Activated naive CD8-positive, alpha-beta T cell treated with anti-CD3 and anti-CD28 coated beads, Interleukin-2, amount 10 ng/mL, durations not matched to agents 7 days and 5 days (primary cell): ENCODE measurements around the gene P3R3URF. TPM values are rescaled to one million over a fixed set of nuclear protein-coding genes. Genes with fewer than 3 reads are reported as not detected.

Source experiments
- ATAC-seq: fragments of 150-1000 bp; cut with Tn5 transposase; one replicate; pipeline ENCODE4 v1.10.0; 2021; ENCODE audit warnings: low read depth, moderate library complexity
- POLR2A ChIA-PET: fragments of 350-600 bp; sonication (Branson Sonifier 250); formaldehyde crosslinking; loops from one replicate; lab custom pipeline; 2021; ENCODE audit warnings: antibody characterized with exemption; lab: Charles Lee
- DNase-seq: peaks from one replicate; pipeline ENCODE4 v3.0.0; 2021
- H3K27ac Mint-ChIP-seq: one replicate; pipeline ENCODE4 v1.8.0; 2022; ENCODE audit warnings: mild to moderate bottlenecking, mixed read lengths
- H3K27me3 Mint-ChIP-seq: one replicate; pipeline ENCODE4 v1.8.0; 2022; ENCODE audit warnings: mild to moderate bottlenecking, moderate library complexity, mixed read lengths
- H3K36me3 Mint-ChIP-seq: one replicate; pipeline ENCODE4 v1.8.0; 2021; ENCODE audit warnings: mild to moderate bottlenecking, mixed read lengths
- H3K4me1 Mint-ChIP-seq: one replicate; pipeline ENCODE4 v1.8.0; 2021; ENCODE audit warnings: mixed read lengths
- H3K4me3 Mint-ChIP-seq: one replicate; pipeline ENCODE4 v1.8.0; 2022; ENCODE audit warnings: mild to moderate bottlenecking, moderate library complexity, mixed read lengths
- H3K9me3 Mint-ChIP-seq: one replicate; pipeline ENCODE4 v1.8.0; 2021; ENCODE audit warnings: mixed read lengths
- total RNA-seq, 2 experiments: library from RNA; stranded (reverse); gene quantifications; one replicate each; pipeline ENCODE4 v1.2.3, GENCODE V29; 2021

Gene P3R3URF
- total RNA-seq, 2 experiments from 2014 or later: not detected

GRCh38 chr1:46153732-46154131 is 22.6 kb downstream of the P3R3URF start:
- no peaks in the 10 kb centered on the region for H3K9me3 Mint-ChIP-seq
- no peaks in the 10 kb centered on the region for H3K4me1 Mint-ChIP-seq
- DNase-seq (no peak), ATAC-seq (no peak)
- no peaks in the 10 kb centered on the region for H3K36me3 Mint-ChIP-seq
- H3K27ac Mint-ChIP-seq: no peak overlapping the region
- H3K27me3 Mint-ChIP-seq: peaks cover 3% of the 10 kb centered on the region
- no peak overlapping the region for H3K4me3 Mint-ChIP-seq
- POLR2A ChIA-PET: no interaction called here

DNA sequence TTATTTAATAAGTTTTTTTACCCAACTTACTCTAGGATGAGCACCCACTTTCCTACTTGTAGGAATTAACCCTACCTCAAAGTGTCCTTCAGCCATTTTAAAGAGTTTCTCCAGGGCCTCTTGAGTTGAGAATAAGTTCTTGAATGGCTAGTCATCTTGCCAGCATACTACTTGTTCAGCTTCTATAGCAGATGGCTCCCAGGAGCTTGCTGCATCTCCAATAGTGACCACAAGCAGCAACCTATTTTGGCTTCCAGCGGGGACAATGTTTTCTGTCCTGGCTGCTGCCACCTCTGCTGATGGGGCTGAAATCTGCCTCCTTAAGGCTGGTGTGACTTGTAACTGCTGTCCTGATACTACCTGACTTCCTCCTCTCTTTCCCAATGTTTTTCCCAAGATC is 23.1 kb downstream of the P3R3URF start:
- Mint-ChIP-seq H3K36me3 (no peaks in the 10 kb centered on the region), H3K27me3 (peaks cover 7% of the 10 kb centered on the region), H3K4me3 (no peak overlapping the region), H3K9me3 (no peaks in the 10 kb centered on the region), H3K27ac (no peak overlapping the region), H3K4me1 (no peaks in the 10 kb centered on the region)
- DNase-seq: no peak
- POLR2A ChIA-PET: no interaction called here
- ATAC-seq: no peak

GRCh38 chr1:46152016-46152415 is 24.3 kb downstream of the P3R3URF start:
- POLR2A ChIA-PET: interaction anchor here (0.5 kb wide), 1 partner anchor 372 kb away, joined by 3 read pairs; no protein-coding TSS in a partner anchor
- no peak for ATAC-seq

GRCh38 chr1:46150085-46150484 is 26.2 kb downstream of the P3R3URF start:
- DNase-seq: no peak

More at GRCh38 chr1:46152016-46152415, 24.3 kb downstream of the P3R3URF start:
- Mint-ChIP-seq H3K9me3 (no peaks in the 10 kb centered on the region), H3K27ac (no peak overlapping the region), H3K27me3 (peaks cover 9% of the 10 kb centered on the region), H3K36me3 (no peaks in the 10 kb centered on the region), H3K4me3 (no peak overlapping the region), H3K4me1 (no peaks in the 10 kb centered on the region)
- DNase-seq: no peak

DNA sequence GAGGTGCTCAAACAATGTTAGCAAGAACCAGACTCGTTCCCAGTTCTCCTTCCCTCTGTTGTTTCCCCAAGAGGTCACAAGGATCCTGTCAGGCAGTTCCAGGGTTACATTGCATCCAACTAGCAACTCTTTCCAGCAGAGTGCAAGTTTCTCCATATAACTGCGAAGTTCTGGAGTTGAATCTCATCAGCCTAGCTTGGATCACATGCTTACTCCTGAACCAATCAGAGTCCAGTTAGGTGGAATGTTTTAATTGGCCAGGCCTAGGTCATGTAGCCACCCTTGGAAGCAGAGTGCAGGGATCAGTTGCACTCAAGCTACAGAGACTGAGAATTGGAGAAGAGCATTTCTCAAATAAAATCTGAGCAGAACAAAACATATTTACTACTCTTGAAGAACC is 28.0 kb downstream of the P3R3URF start:
- Mint-ChIP-seq H3K4me1 (no peaks in the 10 kb centered on the region), H3K36me3 (no peaks in the 10 kb centered on the region), H3K27ac (no peak overlapping the region), H3K9me3 (no peaks in the 10 kb centered on the region), H3K27me3 (peaks cover 14% of the 10 kb centered on the region), H3K4me3 (no peak overlapping the region)
- ATAC-seq: no peak
- POLR2A ChIA-PET: no interaction called here
- no peak for DNase-seq

More at GRCh38 chr1:46150085-46150484, 26.2 kb downstream of the P3R3URF start:
- Mint-ChIP-seq H3K27me3 (peaks cover 12% of the 10 kb centered on the region), H3K4me3 (no peak overlapping the region), H3K36me3 (no peaks in the 10 kb centered on the region), H3K9me3 (no peaks in the 10 kb centered on the region), H3K4me1 (no peaks in the 10 kb centered on the region), H3K27ac (no peak overlapping the region)
- no peak for ATAC-seq
- POLR2A ChIA-PET: no interaction called here

DNA sequence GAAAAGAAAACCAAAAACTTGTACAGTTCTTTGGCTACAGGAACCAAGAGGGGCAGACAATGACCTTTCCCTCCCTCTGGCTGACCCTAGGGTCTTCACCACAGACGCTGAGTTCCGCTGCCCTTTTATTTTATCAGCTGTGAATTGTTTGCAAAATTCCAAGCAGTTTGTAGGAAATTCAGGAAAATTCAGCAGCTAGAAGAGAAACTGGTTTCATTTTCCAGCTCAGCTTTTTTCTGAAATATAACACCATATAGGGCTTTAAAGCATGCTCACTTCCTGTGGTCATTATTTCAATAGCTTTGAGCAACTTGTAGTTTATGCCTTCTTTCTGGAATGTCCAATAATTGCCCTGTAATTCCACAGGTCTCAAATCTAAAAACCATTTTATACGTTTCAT is 38.4 kb downstream of the P3R3URF start:
- Mint-ChIP-seq H3K9me3 (no peaks in the 10 kb centered on the region), H3K36me3 (no peaks in the 10 kb centered on the region), H3K27me3 (peaks cover 42% of the 10 kb centered on the region), H3K4me3 (no peak overlapping the region), H3K4me1 (peaks cover 6% of the 10 kb centered on the region), H3K27ac (no peak overlapping the region)
- POLR2A ChIA-PET: no interaction called here
- ATAC-seq (no peak), DNase-seq (no peak)

DNA sequence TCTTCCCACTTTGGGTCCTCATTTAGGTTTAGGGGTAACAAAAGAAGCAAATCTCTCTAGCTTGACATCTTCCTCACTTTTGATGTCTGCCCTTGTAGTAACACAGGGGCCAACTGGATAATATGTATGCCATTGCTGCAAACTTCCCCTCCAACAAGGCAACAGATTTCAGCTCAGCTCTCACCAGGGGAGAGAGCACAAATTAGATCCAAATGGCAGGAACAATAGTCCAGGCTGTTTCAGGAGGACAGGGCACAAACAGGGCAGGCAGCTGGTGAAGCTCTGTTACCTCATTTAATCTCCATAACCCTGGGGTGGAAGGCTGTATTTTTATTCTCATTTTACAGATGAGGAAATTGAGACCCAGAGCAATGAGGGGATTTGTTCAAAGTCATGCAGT is 39.6 kb downstream of the P3R3URF start:
- ATAC-seq (no peak), DNase-seq (no peak)
- H3K9me3 Mint-ChIP-seq: no peaks in the 10 kb centered on the region
- H3K27me3 Mint-ChIP-seq: peaks cover 47% of the 10 kb centered on the region
- POLR2A ChIA-PET: no interaction called here
- no peaks in the 10 kb centered on the region for H3K36me3 Mint-ChIP-seq
- peaks cover 9% of the 10 kb centered on the region for H3K4me1 Mint-ChIP-seq
- no peak overlapping the region for H3K27ac Mint-ChIP-seq
- no peak overlapping the region for H3K4me3 Mint-ChIP-seq

DNA sequence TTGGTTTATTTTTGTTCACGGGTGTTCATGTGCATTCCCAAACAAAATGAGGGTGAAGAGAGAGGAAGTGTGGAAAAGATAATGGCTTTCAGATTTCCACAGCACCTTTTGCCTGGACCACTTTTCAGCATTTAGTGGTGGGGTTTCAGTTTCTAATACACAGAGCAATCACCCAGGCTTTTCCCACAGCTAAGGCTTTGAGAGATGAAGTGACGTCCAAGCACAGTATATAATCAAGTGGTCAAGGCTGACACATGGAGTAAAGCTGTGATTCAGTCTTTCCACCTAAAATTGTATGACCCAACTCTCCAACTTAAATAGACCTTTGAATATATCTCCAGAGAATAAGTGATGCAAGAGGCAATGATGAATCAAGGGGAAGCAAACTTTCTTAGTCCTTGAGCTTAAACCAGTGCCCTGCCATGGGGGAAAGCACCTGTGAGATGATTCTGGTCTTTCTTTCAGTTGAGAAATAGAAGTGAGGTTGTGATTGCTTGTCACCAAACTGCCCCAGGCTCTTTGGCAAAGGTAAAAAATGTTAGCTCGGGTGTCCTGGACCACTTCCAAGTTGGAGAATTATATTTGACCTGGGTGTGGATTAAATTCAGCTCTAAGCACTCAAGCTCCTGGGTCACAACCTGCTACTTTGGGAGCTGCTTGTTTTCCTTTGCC is 41.5 kb downstream of the P3R3URF start:
- Mint-ChIP-seq H3K4me1 (peaks cover 16% of the 10 kb centered on the region), H3K27me3 (peaks cover 65% of the 10 kb centered on the region), H3K27ac (no peak overlapping the region), H3K4me3 (no peak overlapping the region), H3K9me3 (no peaks in the 10 kb centered on the region), H3K36me3 (no peaks in the 10 kb centered on the region)
- DNase-seq (no peak), ATAC-seq (no peak)
- POLR2A ChIA-PET: no interaction called here

GRCh38 chr1:46133781-46134350 is 42.4 kb downstream of the P3R3URF start:
- H3K27ac Mint-ChIP-seq: peak overlapping the region; percentile 89
- DNase-seq: no peak
- no peaks in the 10 kb centered on the region for H3K9me3 Mint-ChIP-seq
- H3K4me1 Mint-ChIP-seq: peaks cover 16% of the 10 kb centered on the region
- H3K27me3 Mint-ChIP-seq: peaks cover 66% of the 10 kb centered on the region
- peak overlapping the region; percentile 92 for H3K4me3 Mint-ChIP-seq
- POLR2A ChIA-PET: no interaction called here
- no peaks in the 10 kb centered on the region for H3K36me3 Mint-ChIP-seq
- ATAC-seq: no peak

DNA sequence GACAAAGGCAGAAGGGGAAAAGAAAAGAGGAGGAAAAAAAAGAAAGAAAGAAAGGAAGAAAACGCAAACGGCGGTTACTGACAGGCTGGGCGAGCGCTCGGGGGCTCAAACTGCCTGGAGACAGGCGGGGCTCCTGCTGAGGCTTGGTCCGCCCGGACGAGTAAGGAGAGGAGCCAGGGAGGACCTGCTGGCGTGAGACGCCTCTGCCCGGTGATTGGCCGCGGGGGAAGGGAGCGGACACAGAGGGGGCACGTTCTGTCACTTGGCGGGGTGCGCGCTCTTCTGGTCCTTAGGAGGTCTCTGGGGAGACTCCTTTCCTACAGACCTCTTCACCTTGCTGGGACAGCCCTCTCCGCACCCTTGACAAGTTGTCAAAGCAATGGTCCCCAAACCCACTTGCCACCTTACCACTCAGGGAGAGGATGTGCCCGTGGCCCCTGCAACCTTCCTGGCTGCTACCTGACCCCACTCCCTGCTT is 43.1 kb downstream of the P3R3URF start:
- Mint-ChIP-seq H3K9me3 (no peaks in the 10 kb centered on the region), H3K4me1 (peaks cover 16% of the 10 kb centered on the region), H3K36me3 (no peaks in the 10 kb centered on the region), H3K27me3 (peaks cover 64% of the 10 kb centered on the region), H3K27ac (peak overlapping the region; percentile 89), H3K4me3 (peak overlapping the region; percentile 92)
- POLR2A ChIA-PET: interaction anchor here (1.8 kb wide), 1 partner anchor 34 kb away, joined by 8 read pairs; no protein-coding TSS in a partner anchor
- ATAC-seq: peak; percentile 66
- no peak for DNase-seq

DNA sequence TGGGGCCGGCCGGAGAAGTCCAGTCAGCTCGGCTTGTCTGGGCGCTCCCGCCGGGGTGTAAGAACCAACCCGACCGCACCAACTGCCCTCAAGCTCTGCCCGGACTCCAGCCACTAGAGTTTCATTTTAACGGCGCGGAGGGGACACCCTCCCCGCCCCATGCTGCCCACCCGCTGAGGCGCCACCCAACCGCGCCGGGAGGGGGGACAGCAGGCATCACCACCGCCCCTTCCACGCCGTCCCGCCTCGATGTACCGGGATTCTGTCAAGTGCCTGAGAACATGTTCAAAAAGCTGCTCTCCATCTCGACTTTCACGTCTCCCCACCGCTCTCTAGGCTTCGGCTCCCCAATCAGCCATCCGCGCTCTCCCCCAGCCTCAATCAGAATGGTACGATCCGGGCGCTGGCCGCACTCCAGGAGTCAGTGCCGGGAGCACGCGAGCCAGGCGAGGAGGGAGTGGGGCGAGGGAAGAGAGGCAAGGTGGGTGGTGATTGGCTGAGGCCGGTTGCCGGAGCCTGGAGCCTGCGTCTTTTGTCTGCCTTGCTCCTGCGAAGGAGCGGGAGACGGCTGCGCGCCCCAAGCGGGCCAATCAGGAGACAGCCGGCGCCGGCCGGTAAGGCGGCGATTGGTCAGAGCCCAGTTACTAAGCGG is 43.6 kb downstream of the P3R3URF start, which contains the start of gene PIK3R3:
Gene PIK3R3 (minus strand): TSS at position 101 of the 652 bp plus-strand sequence. CDS start 677 bp downstream, outside the sequence.
- ATAC-seq (peak; percentile 96), DNase-seq (peak; percentile 85)
- Mint-ChIP-seq H3K4me1 (peaks cover 16% of the 10 kb centered on the region), H3K36me3 (no peaks in the 10 kb centered on the region), H3K9me3 (no peaks in the 10 kb centered on the region), H3K27ac (peak within 1 kb of the TSS; percentile 89), H3K27me3 (peaks cover 69% of the 10 kb centered on the region), H3K4me3 (peak within 1 kb of the TSS; percentile 92)
- POLR2A ChIA-PET: interaction anchor here (1.0 to 1.8 kb wide), 3 partner anchors 9 to 139 kb away, joined by 3 to 8 read pairs (median 3); no protein-coding TSS in a partner anchor

GRCh38 chr1:46131712-46132528 is 44.4 kb downstream of the P3R3URF start:
- H3K27me3 Mint-ChIP-seq: peaks cover 70% of the 10 kb centered on the region
- H3K9me3 Mint-ChIP-seq: no peaks in the 10 kb centered on the region
- no peaks in the 10 kb centered on the region for H3K36me3 Mint-ChIP-seq
- ATAC-seq (no peak), DNase-seq (peak; percentile 32)
- peak overlapping the region; percentile 48 for H3K27ac Mint-ChIP-seq
- peaks cover 16% of the 10 kb centered on the region for H3K4me1 Mint-ChIP-seq
- POLR2A ChIA-PET: interaction anchor here (1.0 to 1.8 kb wide), 3 partner anchors 9 to 140 kb away, joined by 3 to 8 read pairs (median 3); no protein-coding TSS in a partner anchor
- H3K4me3 Mint-ChIP-seq: peak overlapping the region; percentile 92

GRCh38 chr1:46131093-46131492 is 45.2 kb downstream of the P3R3URF start:
- Mint-ChIP-seq H3K27me3 (peaks cover 63% of the 10 kb centered on the region), H3K4me1 (peaks cover 16% of the 10 kb centered on the region), H3K9me3 (no peaks in the 10 kb centered on the region), H3K4me3 (peak overlapping the region; percentile 67), H3K27ac (no peak overlapping the region), H3K36me3 (no peaks in the 10 kb centered on the region)
- POLR2A ChIA-PET: no interaction called here
- no peak for DNase-seq
- ATAC-seq: no peak
